Muscle of arm (tissue), 12 donors: Measurements from ENCODE around the gene FGFR4. TPM values are rescaled to one million over a fixed set of nuclear protein-coding genes. Genes with fewer than 3 reads are reported as not detected.

Source experiments
- DNase-seq: peaks from one replicate; pipeline ENCODE4 v3.0.0-alpha.2; 2013
- polyA plus RNA-seq, 12 donors: library from polyadenylated mRNA; unstranded; fragments of 120-200 nt; gene quantifications; one replicate each; pipeline ENCODE4 v1.2.1, GENCODE V29; 2013; ENCODE audit not compliant: insufficient read length in 12 of 12

The FGFR4 gene
- polyA plus RNA-seq, 12 donors: 59.0 to 189 (median 128) TPM; not detected in 1

- DNase-seq: no peak
Observed at GRCh38 chr5:177098470-177099141, 11.9 kb downstream of the FGFR4 start.

- no peak for DNase-seq
Observed at GRCh38 chr5:177099422-177100093, 12.8 kb downstream of the FGFR4 start.

GRCh38 chr5:177100714-177101121 lies 14.0 kb downstream of the FGFR4 start:
- DNase-seq: no peak

GRCh38 chr5:177103523-177104253 lies 17.0 kb downstream of the FGFR4 start:
- no peak for DNase-seq

- no peak for DNase-seq
Observed at GRCh38 chr5:177105691-177106476, 19.2 kb downstream of the FGFR4 start.

GRCh38 chr5:177107159-177107558 lies 20.4 kb downstream of the FGFR4 start:
- no peak for DNase-seq

GRCh38 chr5:177109810-177110209 lies 23.1 kb downstream of the FGFR4 start:
- DNase-seq: no peak

- DNase-seq: no peak
Observed at GRCh38 chr5:177111720-177112394, 25.1 kb downstream of the FGFR4 start.

GRCh38 chr5:177112589-177113220 lies 26.0 kb downstream of the FGFR4 start:
- DNase-seq: no peak

GRCh38 chr5:177113566-177114424 lies 27.1 kb downstream of the FGFR4 start:
- peak; percentile 90 for DNase-seq

- peak; percentile 85 for DNase-seq
Observed at GRCh38 chr5:177116631-177117373, 30.1 kb downstream of the FGFR4 start.

GRCh38 chr5:177117441-177118045 lies 30.8 kb downstream of the FGFR4 start:
- DNase-seq: no peak

- DNase-seq: no peak
Observed at GRCh38 chr5:177122566-177122965, 35.9 kb downstream of the FGFR4 start.

- no peak for DNase-seq
Observed at GRCh38 chr5:177123789-177124485, 37.2 kb downstream of the FGFR4 start.

- DNase-seq: no peak
Observed at GRCh38 chr5:177124486-177124991, 37.8 kb downstream of the FGFR4 start.

GRCh38 chr5:177126771-177127170 lies 40.1 kb downstream of the FGFR4 start:
- DNase-seq: no peak

GRCh38 chr5:177128551-177128981 lies 41.9 kb downstream of the FGFR4 start:
- DNase-seq: no peak
